Measurements from ENCODE around the gene PVALEF.

The PVALEF gene

DNA sequence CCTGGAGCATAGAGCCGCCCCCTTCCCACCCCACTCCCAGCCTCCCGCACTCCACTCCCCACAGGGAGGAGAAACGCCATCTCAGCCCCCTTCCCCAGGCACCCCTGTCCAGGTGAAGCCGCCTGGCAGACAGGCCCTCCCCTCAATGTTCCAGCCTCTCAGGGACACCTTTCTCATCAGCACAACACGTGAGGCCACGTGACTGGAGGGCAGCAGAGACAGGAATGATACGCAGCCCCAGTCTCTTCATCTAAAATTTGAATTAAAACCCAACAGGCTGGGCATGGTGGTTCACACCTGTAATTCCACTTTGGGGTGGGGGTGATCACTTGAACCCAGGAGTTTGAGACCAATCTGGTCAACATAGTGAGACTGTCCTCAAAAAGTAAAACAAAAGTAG is 20.9 kb downstream of the PVALEF start:
- DNase-seq (ENCODE audit: insufficient read length, low spot score) (no peak), FAIRE-seq (no peak)
- TF ChIP-seq TAF1 (IDR thresholded peaks at IDR 0.05; ENCODE audit: low read depth, low read length) (no peak), POLR2A (IDR thresholded peaks at IDR 0.05; ENCODE audit: low read depth, low read length) (no peak), POLR2AphosphoS5 (IDR thresholded peaks at IDR 0.05; ENCODE audit: low read depth, low read length) (no peak), PAX5 (IDR thresholded peaks at IDR 0.05; ENCODE audit: insufficient read depth, low read length, severe bottlenecking) (no peak), SPI1 (IDR thresholded peaks at IDR 0.05; ENCODE audit: low read depth, low read length) (no peak), POU2F2 (IDR thresholded peaks at IDR 0.05; ENCODE audit: low read depth, low read length) (no peak)

GRCh38 chr17:81187120-81187519 is 21.8 kb downstream of the PVALEF start:
- no peak for DNase-seq (ENCODE audit: insufficient read length, low spot score)
- FAIRE-seq: no peak
- TF ChIP-seq TAF1 (IDR thresholded peaks at IDR 0.05; ENCODE audit: low read depth, low read length) (no peak), PAX5 (IDR thresholded peaks at IDR 0.05; ENCODE audit: insufficient read depth, low read length, severe bottlenecking) (no peak), POLR2AphosphoS5 (IDR thresholded peaks at IDR 0.05; ENCODE audit: low read depth, low read length) (no peak), POU2F2 (IDR thresholded peaks at IDR 0.05; ENCODE audit: low read depth, low read length) (no peak), SPI1 (IDR thresholded peaks at IDR 0.05; ENCODE audit: low read depth, low read length) (no peak), POLR2A (IDR thresholded peaks at IDR 0.05; ENCODE audit: low read depth, low read length) (no peak)

- TF ChIP-seq POU2F2 (IDR thresholded peaks at IDR 0.05; ENCODE audit: low read depth, low read length) (no peak), TAF1 (IDR thresholded peaks at IDR 0.05; ENCODE audit: low read depth, low read length) (no peak)
- FAIRE-seq (no peak), DNase-seq (ENCODE audit: insufficient read length, low spot score) (no peak)
Observed at GRCh38 chr17:81187586-81188490, 22.5 kb downstream of the PVALEF start.

- DNase-seq (ENCODE audit: insufficient read length, low spot score): no peak
- no peak for FAIRE-seq
- TF ChIP-seq POLR2A (IDR thresholded peaks at IDR 0.05; ENCODE audit: low read depth, low read length): no peak
- TF ChIP-seq TAF1 (IDR thresholded peaks at IDR 0.05; ENCODE audit: low read depth, low read length): no peak
- no peak for TF ChIP-seq SPI1 (IDR thresholded peaks at IDR 0.05; ENCODE audit: low read depth, low read length)
- no peak for TF ChIP-seq POU2F2 (IDR thresholded peaks at IDR 0.05; ENCODE audit: low read depth, low read length)
- no peak for TF ChIP-seq PAX5 (IDR thresholded peaks at IDR 0.05; ENCODE audit: insufficient read depth, low read length, severe bottlenecking)
- TF ChIP-seq POLR2AphosphoS5 (IDR thresholded peaks at IDR 0.05; ENCODE audit: low read depth, low read length): no peak
Observed at GRCh38 chr17:81188491-81188840, 23.2 kb downstream of the PVALEF start.

GRCh38 chr17:81189016-81189415 is 23.7 kb downstream of the PVALEF start:
- FAIRE-seq (no peak), DNase-seq (ENCODE audit: insufficient read length, low spot score) (no peak)
- TF ChIP-seq POU2F2 (IDR thresholded peaks at IDR 0.05; ENCODE audit: low read depth, low read length): no peak
- no peak for TF ChIP-seq POLR2A (IDR thresholded peaks at IDR 0.05; ENCODE audit: low read depth, low read length)
- no peak for TF ChIP-seq PAX5 (IDR thresholded peaks at IDR 0.05; ENCODE audit: insufficient read depth, low read length, severe bottlenecking)
- TF ChIP-seq SPI1 (IDR thresholded peaks at IDR 0.05; ENCODE audit: low read depth, low read length): no peak
- TF ChIP-seq TAF1 (IDR thresholded peaks at IDR 0.05; ENCODE audit: low read depth, low read length): no peak
- TF ChIP-seq POLR2AphosphoS5 (IDR thresholded peaks at IDR 0.05; ENCODE audit: low read depth, low read length): no peak

DNA sequence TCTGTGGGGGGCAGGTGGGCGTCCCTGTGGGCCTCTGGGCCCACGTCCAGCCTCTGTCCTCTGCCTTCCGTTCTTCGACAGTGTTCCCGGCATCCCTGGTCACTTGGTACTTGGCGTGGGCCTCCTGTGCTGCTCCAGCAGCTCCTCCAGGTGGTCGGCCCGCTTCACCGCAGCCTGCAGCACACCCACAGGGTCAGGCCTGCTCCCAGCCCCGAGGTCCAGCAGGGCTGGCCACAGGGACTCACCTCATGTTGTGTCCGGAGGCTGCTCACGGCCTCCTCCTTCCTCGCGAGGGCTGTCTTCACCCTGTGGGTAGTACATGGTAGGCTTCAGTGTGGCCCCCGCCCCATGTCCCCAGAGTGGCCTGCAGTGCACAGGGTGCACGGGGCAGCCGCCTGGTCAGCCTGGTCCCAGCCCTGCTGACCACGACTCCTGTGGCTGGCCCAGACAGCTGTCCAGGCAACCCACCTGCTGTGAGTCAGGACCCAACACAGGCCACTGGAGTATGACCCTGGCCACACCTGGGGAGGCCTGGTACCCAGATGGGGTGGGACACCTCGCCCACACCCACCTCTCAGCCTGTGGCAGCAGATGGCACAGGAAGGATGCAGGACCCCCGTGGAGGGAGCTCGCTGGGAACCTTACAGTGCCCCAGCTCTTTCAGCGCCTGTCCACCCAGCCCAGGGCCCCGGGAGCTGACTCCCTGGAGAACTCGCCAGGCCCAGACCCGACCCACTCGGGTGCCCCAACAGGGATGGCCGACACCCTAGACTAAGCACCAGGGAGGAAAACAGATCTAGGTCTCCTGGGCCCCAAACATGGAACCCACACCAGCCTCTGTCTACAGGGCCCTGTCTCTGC is 24.6 kb downstream of the PVALEF start:
- no peak for TF ChIP-seq TAF1 (IDR thresholded peaks at IDR 0.05; ENCODE audit: low read depth, low read length)
- TF ChIP-seq POU2F2 (IDR thresholded peaks at IDR 0.05; ENCODE audit: low read depth, low read length): no peak
- TF ChIP-seq PAX5 (IDR thresholded peaks at IDR 0.05; ENCODE audit: insufficient read depth, low read length, severe bottlenecking): no peak
- TF ChIP-seq POLR2AphosphoS5 (IDR thresholded peaks at IDR 0.05; ENCODE audit: low read depth, low read length): no peak
- no peak for TF ChIP-seq SPI1 (IDR thresholded peaks at IDR 0.05; ENCODE audit: low read depth, low read length)
- no peak for TF ChIP-seq POLR2A (IDR thresholded peaks at IDR 0.05; ENCODE audit: low read depth, low read length)
- FAIRE-seq (no peak), DNase-seq (ENCODE audit: insufficient read length, low spot score) (no peak)

DNA sequence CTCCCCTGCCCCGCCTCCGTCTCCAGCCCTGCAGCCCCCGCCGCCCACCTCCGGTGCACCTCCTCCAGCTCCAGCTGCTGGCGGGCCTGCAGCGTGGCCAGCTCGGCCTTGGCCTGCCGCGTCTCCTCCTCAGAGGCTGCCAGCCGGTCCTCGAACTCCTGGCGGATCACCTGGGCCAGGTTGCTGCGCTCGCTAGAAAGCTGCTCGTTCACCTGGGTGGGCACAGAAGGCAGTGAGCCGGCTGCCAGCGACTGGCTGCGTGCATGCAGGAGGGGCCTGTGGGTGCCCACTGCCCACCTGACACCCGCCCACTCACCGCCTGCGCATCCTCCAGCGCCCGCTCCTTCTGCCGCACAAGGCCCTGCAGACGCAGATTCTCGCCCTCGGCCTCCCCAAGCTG is 25.3 kb downstream of the PVALEF start:
- no peak for DNase-seq (ENCODE audit: insufficient read length, low spot score)
- TF ChIP-seq POLR2AphosphoS5 (IDR thresholded peaks at IDR 0.05; ENCODE audit: low read depth, low read length): no peak
- no peak for TF ChIP-seq SPI1 (IDR thresholded peaks at IDR 0.05; ENCODE audit: low read depth, low read length)
- TF ChIP-seq TAF1 (IDR thresholded peaks at IDR 0.05; ENCODE audit: low read depth, low read length): no peak
- no peak for TF ChIP-seq POU2F2 (IDR thresholded peaks at IDR 0.05; ENCODE audit: low read depth, low read length)
- no peak for TF ChIP-seq POLR2A (IDR thresholded peaks at IDR 0.05; ENCODE audit: low read depth, low read length)
- no peak for TF ChIP-seq PAX5 (IDR thresholded peaks at IDR 0.05; ENCODE audit: insufficient read depth, low read length, severe bottlenecking)
- no peak for FAIRE-seq

DNA sequence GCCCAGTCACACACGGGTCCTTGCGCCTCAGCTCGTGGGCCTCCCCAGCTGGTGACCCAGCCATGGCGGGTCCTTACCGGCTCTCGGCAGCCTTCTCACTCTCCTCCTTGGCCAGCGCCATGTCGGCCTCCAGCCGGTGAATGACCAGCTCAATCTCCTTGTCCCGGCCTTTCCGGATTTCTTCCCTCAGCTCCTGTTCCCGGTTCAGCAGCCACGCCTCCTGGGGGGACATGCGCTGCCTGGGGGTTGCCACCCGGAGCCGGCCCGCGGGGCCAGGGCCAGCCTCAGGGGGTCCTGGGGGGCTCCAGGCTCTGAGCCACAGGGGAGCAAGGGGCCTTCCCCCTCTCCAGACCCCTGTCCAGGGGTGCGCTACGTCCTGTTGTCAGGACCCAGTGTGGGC is 25.8 kb downstream of the PVALEF start:
- FAIRE-seq (no peak), DNase-seq (ENCODE audit: insufficient read length, low spot score) (no peak)
- no peak for TF ChIP-seq TAF1 (IDR thresholded peaks at IDR 0.05; ENCODE audit: low read depth, low read length)
- no peak for TF ChIP-seq POU2F2 (IDR thresholded peaks at IDR 0.05; ENCODE audit: low read depth, low read length)
- no peak for TF ChIP-seq SPI1 (IDR thresholded peaks at IDR 0.05; ENCODE audit: low read depth, low read length)
- no peak for TF ChIP-seq POLR2AphosphoS5 (IDR thresholded peaks at IDR 0.05; ENCODE audit: low read depth, low read length)
- no peak for TF ChIP-seq POLR2A (IDR thresholded peaks at IDR 0.05; ENCODE audit: low read depth, low read length)
- no peak for TF ChIP-seq PAX5 (IDR thresholded peaks at IDR 0.05; ENCODE audit: insufficient read depth, low read length, severe bottlenecking)

GRCh38 chr17:81191646-81192045 is 26.3 kb downstream of the PVALEF start:
- DNase-seq (ENCODE audit: insufficient read length, low spot score) (no peak), FAIRE-seq (no peak)
- TF ChIP-seq POU2F2 (IDR thresholded peaks at IDR 0.05; ENCODE audit: low read depth, low read length) (no peak), POLR2AphosphoS5 (IDR thresholded peaks at IDR 0.05; ENCODE audit: low read depth, low read length) (no peak), TAF1 (IDR thresholded peaks at IDR 0.05; ENCODE audit: low read depth, low read length) (no peak), PAX5 (IDR thresholded peaks at IDR 0.05; ENCODE audit: insufficient read depth, low read length, severe bottlenecking) (no peak), SPI1 (IDR thresholded peaks at IDR 0.05; ENCODE audit: low read depth, low read length) (no peak), POLR2A (IDR thresholded peaks at IDR 0.05; ENCODE audit: low read depth, low read length) (no peak)

All from GM12891 (cell line).